Smooth muscle cell (in vitro differentiated cells): Measurements from ENCODE around the gene FREY1. TPM values are rescaled to one million over a fixed set of nuclear protein-coding genes. Genes with fewer than 3 reads are reported as not detected.
A peak's percentile ranks its signal among the peaks of the same experiment; 100 is the strongest.

Experiments used
- DNase-seq: peaks from one replicate; lab custom pipeline; 2025; ENCODE audit not compliant: unreplicated experiment; lab: John Stamatoyannopoulos, UW
- H2AFZ ChIP-seq: fragments of 200-600 bp; sonication (generic); 2 replicates; pipeline ENCODE4 v1.6.0; 2016; ENCODE audit warnings: antibody characterized with exemption, low read depth, mild to moderate bottlenecking
- H3F3A ChIP-seq: fragments of 200-600 bp; sonication (generic); 2 replicates; pipeline ENCODE4 v1.6.0; 2017; ENCODE audit warnings: antibody characterized with exemption, low read depth
- H3K27ac ChIP-seq: fragments of 200-600 bp; sonication (generic); 2 replicates; pipeline ENCODE4 v1.5.1; 2016; ENCODE audit warnings: low read depth, mild to moderate bottlenecking
- H3K27me3 ChIP-seq: fragments of 200-600 bp; sonication (generic); 2 replicates; pipeline ENCODE4 v1.6.1; 2016; ENCODE audit warnings: low read depth, mild to moderate bottlenecking
- H3K36me3 ChIP-seq: fragments of 200-600 bp; sonication (generic); 2 replicates; pipeline ENCODE4 v1.5.1; 2016; ENCODE audit warnings: low read depth
- H3K4me1 ChIP-seq: fragments of 200-600 bp; sonication (generic); 2 replicates; pipeline ENCODE4 v1.5.1; 2016; ENCODE audit warnings: low read depth
- H3K4me2 ChIP-seq: fragments of 200-600 bp; sonication (generic); 2 replicates; pipeline ENCODE4 v1.6.0; 2016; ENCODE audit warnings: mild to moderate bottlenecking
- H3K4me3 ChIP-seq: fragments of 200-600 bp; sonication (generic); 2 replicates; pipeline ENCODE4 v1.5.1; 2016; ENCODE audit warnings: mild to moderate bottlenecking
- H3K79me2 ChIP-seq: fragments of 200-600 bp; sonication (generic); 2 replicates; pipeline ENCODE4 v1.6.0; 2016; ENCODE audit warnings: low read depth, mild to moderate bottlenecking
- H3K9ac ChIP-seq: fragments of 200-600 bp; sonication (generic); 2 replicates; pipeline ENCODE4 v1.6.0; 2016; ENCODE audit warnings: low read depth
- H3K9me3 ChIP-seq: fragments of 200-600 bp; sonication (generic); replicated peaks from 2 replicates; pipeline ENCODE4 v1.5.1; 2016; ENCODE audit warnings: low read depth
- H4K20me1 ChIP-seq: fragments of 200-600 bp; sonication (generic); 2 replicates; pipeline ENCODE4 v1.6.0; 2016; ENCODE audit warnings: low read depth
- WGBS: methylation state at CpG from one replicate; pipeline ENCODE4 v1.1.7; 2016; ENCODE audit warnings: low lambda C conversion rate; 5-methylcytosine and 5-hydroxymethylcytosine counted together
- polyA plus RNA-seq: library from polyadenylated mRNA; unstranded; fragments of >200 nt; fragmentation: Nextera tagmentation; extraction: Ambion mirVana; gene quantifications from 2 replicates; pipeline ENCODE4 v1.2.1, GENCODE V29; 2016
- total RNA-seq: library from RNA; depleted of rRNA; stranded (reverse); fragments of >200 nt; gene quantifications from 2 replicates; pipeline ENCODE4 v1.2.3, GENCODE V29; 2014
- TF ChIP-seq, protein P1 (sequence below): fragments of 200-600 bp; sonication (generic); IDR thresholded peaks from 2 replicates; pipeline ENCODE4 v1.5.1; 2017; ENCODE audit warnings: borderline replicate concordance, mild to moderate bottlenecking, antibody characterized with exemption; ENCODE audit not compliant: insufficient read depth, poor library complexity, severe bottlenecking

FREY1 gene
- total and polyA plus RNA-seq, 2 experiments from 2014 or later, result 0.22 to 0.57 TPM

DNA sequence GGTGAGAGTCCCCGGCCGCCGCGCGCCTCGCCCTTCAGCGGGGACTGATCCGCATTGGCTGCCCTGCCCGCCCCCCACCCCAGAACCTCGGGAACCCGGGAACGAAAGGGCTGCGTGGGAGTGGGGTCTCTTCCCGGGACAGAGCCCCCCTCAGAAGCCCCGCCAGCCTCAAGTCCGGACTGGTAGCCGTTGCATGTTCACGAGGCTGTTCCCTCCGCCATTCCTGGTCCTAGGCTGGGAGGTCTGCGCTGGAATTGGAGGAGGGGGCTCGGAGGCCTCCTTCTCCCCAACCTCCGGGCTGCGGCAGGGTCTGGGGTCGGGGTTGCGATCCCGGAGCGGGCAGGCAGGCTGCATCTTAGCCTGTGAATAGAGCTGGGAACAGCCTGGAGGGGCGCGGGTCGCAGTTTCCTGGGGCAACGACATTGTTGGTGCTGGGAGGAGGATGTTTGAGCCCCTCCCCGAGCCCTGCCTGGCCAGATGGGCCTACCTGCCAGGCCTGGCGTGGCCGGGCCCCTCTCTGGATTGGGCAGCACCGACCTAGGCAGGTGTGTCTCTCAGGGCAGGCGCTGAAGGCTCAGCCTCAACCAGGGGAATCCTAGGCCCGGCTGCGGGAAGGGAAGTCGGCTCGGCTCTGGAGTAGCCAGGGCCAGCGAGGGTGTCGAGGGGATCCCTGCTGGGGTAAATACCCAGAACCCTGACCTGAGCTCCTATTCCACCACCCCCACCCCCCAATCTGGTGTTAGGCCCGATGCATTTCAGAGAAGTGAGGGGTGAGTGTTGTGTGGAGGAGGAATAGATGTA lies 20.9 kb downstream of the FREY1 start:
- WGBS, result 17% methylated on average over 40 of the region's 43 CpGs
- TF ChIP-seq, protein P1, sequence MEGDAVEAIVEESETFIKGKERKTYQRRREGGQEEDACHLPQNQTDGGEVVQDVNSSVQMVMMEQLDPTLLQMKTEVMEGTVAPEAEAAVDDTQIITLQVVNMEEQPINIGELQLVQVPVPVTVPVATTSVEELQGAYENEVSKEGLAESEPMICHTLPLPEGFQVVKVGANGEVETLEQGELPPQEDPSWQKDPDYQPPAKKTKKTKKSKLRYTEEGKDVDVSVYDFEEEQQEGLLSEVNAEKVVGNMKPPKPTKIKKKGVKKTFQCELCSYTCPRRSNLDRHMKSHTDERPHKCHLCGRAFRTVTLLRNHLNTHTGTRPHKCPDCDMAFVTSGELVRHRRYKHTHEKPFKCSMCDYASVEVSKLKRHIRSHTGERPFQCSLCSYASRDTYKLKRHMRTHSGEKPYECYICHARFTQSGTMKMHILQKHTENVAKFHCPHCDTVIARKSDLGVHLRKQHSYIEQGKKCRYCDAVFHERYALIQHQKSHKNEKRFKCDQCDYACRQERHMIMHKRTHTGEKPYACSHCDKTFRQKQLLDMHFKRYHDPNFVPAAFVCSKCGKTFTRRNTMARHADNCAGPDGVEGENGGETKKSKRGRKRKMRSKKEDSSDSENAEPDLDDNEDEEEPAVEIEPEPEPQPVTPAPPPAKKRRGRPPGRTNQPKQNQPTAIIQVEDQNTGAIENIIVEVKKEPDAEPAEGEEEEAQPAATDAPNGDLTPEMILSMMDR, result no peak
- Histone ChIP-seq H3K36me3 (no peaks in the 10 kb centered on the region), H3K27me3 (peaks cover 12% of the 10 kb centered on the region), H3K4me2 (peak overlapping the region; percentile 90), H3F3A (no peaks in the 10 kb centered on the region), H3K4me3 (peak overlapping the region; percentile 50), H4K20me1 (peaks cover 38% of the 10 kb centered on the region), H3K27ac (no peak overlapping the region), H3K9ac (no peak overlapping the region), H3K4me1 (no peaks in the 10 kb centered on the region), H3K9me3 (no peaks in the 10 kb centered on the region), H2AFZ (no peak overlapping the region), H3K79me2 (no peaks in the 10 kb centered on the region)
- DNase-seq, result no peak

DNA sequence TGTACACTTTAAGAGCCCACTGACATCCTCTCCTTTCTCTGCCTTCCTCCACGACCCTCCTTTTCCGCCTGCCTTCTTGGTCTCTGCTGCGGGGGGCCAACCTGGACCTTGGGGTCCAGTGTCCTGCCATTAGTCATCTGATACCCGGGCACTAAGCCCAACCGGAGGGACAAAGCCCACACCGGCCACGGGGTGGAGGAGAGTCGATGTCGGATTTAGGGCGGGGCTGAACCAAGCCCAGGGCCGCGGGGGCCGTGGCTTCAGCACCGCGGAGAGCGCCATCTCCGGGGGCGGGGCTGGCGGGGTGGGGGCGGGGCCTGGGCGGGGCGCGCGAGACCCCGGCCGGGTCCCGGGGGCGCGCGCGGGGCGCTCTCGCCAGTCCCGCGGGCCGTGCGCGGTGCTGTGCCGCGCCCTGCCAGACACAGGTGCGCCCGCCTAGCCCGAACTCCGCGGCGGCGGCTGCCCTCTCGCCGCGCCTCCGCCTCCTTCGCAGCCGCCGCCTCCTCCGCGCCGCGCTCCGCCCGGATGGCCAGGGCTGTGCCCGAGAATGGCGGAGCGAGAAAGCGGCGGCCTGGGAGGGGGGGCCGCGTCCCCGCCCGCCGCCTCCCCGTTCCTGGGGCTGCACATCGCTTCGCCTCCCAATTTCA lies 21.7 kb downstream of the FREY1 start, which contains the start of gene MAPK8IP1:
MAPK8IP1 (plus strand) TSS at position 378 of the 647 bp plus-strand sequence; CDS start at position 548, 170 bp downstream.
- WGBS, result 3% methylated on average over 42 of the region's 73 CpGs
- Histone ChIP-seq H3K36me3 (no peaks in the 10 kb centered on the region), H3K9ac (no peak within 1 kb of the TSS), H3K4me2 (peak within 1 kb of the TSS; percentile 90), H3K79me2 (no peaks in the 10 kb centered on the region), H3K27me3 (peaks cover 12% of the 10 kb centered on the region), H3F3A (no peaks in the 10 kb centered on the region), H3K4me1 (no peaks in the 10 kb centered on the region), H4K20me1 (peaks cover 43% of the 10 kb centered on the region), H2AFZ (no peak within 1 kb of the TSS), H3K27ac (no peak within 1 kb of the TSS), H3K4me3 (peak within 1 kb of the TSS; percentile 50), H3K9me3 (no peaks in the 10 kb centered on the region)
- DNase-seq, result peak; percentile 13
- TF ChIP-seq, protein P1, result no peak

DNA sequence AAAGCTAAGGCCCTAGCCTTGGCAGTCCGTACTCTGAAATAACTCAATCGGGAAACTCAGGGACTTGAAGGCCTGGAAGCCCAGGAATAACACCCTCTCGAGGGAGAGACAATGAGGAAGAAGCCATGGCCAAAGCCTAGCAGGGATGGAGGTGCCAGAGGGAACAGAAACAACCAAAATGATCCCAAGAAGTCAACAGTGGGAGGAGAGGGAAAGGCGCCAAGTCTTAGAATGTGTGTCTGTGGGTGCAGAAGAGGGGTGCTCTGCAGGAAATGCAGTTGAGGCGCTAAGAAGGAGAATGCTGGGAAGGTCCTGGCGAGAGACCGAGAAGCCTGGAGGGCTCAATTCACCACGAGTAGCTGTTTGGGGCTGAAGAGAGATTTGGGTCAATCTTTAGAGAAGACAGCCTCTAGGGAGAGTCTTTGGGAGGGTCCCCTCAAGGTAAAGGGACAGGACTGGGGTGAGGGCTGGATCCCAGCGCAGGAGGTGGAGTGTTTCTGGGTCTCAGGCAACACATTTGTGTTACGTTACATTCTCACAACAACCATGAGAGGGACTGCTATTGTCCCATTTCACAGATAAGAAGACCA lies 22.4 kb downstream of the FREY1 start:
- Histone ChIP-seq H3K79me2 (no peaks in the 10 kb centered on the region), H3K27ac (no peak overlapping the region), H3K9me3 (no peaks in the 10 kb centered on the region), H3K4me1 (no peaks in the 10 kb centered on the region), H3K36me3 (no peaks in the 10 kb centered on the region), H3K4me3 (no peak overlapping the region), H3F3A (no peaks in the 10 kb centered on the region), H2AFZ (no peak overlapping the region), H4K20me1 (peaks cover 50% of the 10 kb centered on the region), H3K9ac (no peak overlapping the region), H3K27me3 (peaks cover 12% of the 10 kb centered on the region), H3K4me2 (peak overlapping the region; percentile 74)
- TF ChIP-seq, protein P1, result no peak
- DNase-seq, result no peak
- WGBS, result 85% methylated on average over 10 of the region's 10 CpGs
